IgD-negative memory B cell (primary cell): ENCODE results near the gene CAMK2G. TPM values are rescaled to one million over a fixed set of nuclear protein-coding genes. Genes with fewer than 3 reads are reported as not detected.

Source experiments
- H3K27ac Mint-ChIP-seq, 3 donors: one replicate each; pipeline ENCODE4 v1.8.0; 2020 to 2022; ENCODE audit warnings: mild to moderate bottlenecking in 3 of 3, mixed read lengths in 3 of 3, moderate library complexity in 1 of 3
- H3K27me3 Mint-ChIP-seq: one replicate; pipeline ENCODE4 v1.8.0; 2021; ENCODE audit warnings: mixed read lengths
- H3K36me3 Mint-ChIP-seq: one replicate; pipeline ENCODE4 v1.8.0; 2020; ENCODE audit warnings: mild to moderate bottlenecking, mixed read lengths
- H3K4me1 Mint-ChIP-seq, 3 donors: one replicate each; pipeline ENCODE4 v1.8.0; 2020 to 2022; ENCODE audit warnings: mixed read lengths in 3 of 3, mild to moderate bottlenecking in 1 of 3
- H3K4me3 Mint-ChIP-seq, 4 donors: one replicate each; pipeline ENCODE4 v1.8.0; 2020 to 2022; ENCODE audit warnings: mild to moderate bottlenecking in 4 of 4, mixed read lengths in 4 of 4, moderate library complexity in 3 of 4
- H3K9me3 Mint-ChIP-seq, 3 donors: one replicate each; pipeline ENCODE4 v1.8.0; 2020 to 2021; ENCODE audit warnings: mixed read lengths in 3 of 3, mild to moderate bottlenecking in 1 of 3
- polyA plus RNA-seq: library from polyadenylated mRNA; unstranded; fragments of 300-500 nt; fragmentation: Illumina TruSeq; gene quantifications from one replicate; pipeline ENCODE4 v1.2.3, GENCODE V29; 2021

Gene CAMK2G
- polyA plus RNA-seq, 1 donor from 2014 or later, result 7.2 TPM

DNA sequence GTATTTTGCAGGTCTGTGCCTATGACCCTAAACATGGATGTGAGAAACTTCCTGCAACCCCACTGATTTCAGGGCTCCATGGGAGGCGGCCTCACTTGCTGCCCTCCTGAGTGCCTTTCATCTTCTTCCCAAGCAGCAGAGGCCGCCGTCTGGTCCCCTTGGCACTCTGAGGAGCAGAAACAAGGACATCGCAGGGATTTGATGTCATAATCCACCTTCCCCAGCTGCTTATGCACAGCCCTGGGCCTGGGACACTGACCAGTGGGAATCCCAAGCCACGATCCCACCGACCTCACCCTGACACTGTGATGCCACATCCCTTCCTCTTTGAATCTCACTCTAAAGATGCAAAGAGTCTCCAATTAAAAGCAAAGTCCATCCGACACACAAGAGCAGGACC is 7.7 kb downstream of the CAMK2G start:
- Mint-ChIP-seq H3K9me3 (no peaks in the 10 kb centered on the region), H3K4me1 (peaks cover 30 to 49% (median 36%) of the 10 kb centered on the region in 3 donors), H3K36me3 (no peaks in the 10 kb centered on the region), H3K27me3 (no peaks in the 10 kb centered on the region), H3K4me3 (peak overlapping the region in 3 of 4 donors; percentile 68 to 95 (median 88)), H3K27ac (peak overlapping the region; percentile 79 to 90 (median 84))

DNA sequence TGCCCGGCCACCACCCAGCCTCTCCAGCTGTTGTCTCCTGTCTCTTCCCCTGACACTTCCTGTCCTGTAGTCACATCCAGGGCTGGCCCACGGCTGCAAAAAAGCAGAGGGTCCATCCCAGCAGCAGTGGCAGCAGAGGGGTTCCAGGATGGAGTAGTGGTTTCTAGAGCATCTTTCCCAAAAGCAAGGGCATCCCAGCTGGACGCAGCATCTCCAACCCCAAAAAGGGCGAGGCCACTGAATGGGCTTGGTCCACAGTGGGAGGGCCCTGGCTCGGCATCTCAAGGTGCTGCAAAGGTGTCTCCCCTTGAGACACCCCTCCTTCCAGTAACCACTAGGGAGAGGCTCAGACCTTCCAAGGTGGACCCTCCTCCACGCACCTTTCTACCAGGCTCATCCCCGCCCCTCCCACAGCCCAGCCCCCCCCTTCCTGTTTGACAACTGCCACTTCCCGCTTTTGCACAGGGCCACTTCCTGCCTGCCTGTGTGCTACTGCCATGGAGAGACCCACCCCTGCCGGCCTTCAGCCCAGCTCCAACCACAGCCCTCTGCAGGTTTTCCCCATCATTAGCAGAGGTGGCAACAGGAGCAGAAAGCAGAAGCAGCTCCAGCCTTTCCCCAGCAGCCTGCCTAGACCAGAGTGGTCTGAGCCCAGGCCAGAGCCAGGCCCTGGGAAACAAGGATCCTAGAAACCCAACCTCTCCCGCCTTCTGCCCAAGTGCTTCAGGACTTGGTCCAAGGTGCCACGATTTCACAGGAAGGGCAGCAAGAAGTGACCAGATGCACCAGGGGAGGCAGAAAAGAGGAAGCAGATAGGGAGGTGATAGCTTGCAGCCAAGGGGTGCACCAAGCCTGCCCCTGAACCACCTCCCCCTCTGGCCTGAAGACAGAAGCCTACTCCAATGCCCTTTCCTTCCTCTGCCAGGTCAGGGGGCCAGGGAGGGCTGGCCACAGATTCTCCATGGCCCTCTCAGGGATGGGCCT is 8.6 kb downstream of the CAMK2G start:
- H3K9me3 Mint-ChIP-seq, result no peaks in the 10 kb centered on the region
- H3K27ac Mint-ChIP-seq, result peak overlapping the region; percentile 84 to 93 (median 90)
- H3K36me3 Mint-ChIP-seq, result peaks cover 1% of the 10 kb centered on the region
- H3K27me3 Mint-ChIP-seq, result no peaks in the 10 kb centered on the region
- H3K4me1 Mint-ChIP-seq, result peaks cover 30 to 44% (median 34%) of the 10 kb centered on the region in 3 donors
- peak overlapping the region; percentile 68 to 95 (median 82) for H3K4me3 Mint-ChIP-seq

DNA sequence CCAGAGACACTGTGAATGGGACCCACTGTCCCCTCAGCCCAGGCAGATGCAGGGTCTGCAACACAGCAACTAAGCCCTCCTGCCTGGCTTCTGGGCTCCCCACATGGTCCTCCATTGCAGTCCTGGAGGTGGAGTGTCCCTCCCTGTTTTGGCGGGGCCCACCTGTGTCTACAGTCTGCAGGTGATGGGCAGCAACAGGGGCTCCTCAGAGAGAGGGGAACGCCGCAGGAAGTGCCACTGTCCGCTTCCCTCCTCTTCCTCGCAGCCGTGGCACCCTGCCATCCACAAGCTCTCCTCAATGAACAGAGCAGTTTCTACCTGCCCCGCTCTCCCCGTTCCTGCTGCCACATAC is 9.3 kb downstream of the CAMK2G start:
- peaks cover 32 to 42% (median 36%) of the 10 kb centered on the region in 3 donors for H3K4me1 Mint-ChIP-seq
- H3K4me3 Mint-ChIP-seq, result peak overlapping the region; percentile 68 to 95 (median 82)
- no peaks in the 10 kb centered on the region for H3K27me3 Mint-ChIP-seq
- H3K9me3 Mint-ChIP-seq, result no peaks in the 10 kb centered on the region
- peak overlapping the region; percentile 84 to 93 (median 90) for H3K27ac Mint-ChIP-seq
- peaks cover 2% of the 10 kb centered on the region for H3K36me3 Mint-ChIP-seq

DNA sequence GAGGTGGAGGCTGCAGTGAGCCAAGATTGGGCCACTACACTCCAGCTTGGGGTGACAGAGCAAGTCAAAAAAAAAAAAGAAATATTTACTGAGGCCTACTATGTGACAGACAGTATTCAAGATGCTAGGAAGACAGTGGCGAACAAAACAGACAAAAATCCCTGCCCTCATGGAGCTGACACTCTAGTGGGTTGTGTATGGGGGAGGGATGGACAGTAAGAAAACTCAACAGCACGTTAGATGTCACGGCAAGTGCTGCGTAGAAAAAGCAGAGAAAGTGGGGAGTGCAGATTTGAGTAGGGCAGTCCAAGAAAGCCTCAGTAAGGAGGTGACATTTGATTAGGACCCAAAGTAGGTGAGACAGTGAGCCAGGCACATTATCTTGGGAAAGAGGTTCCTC is 10.1 kb downstream of the CAMK2G start:
- peaks cover 32 to 43% (median 39%) of the 10 kb centered on the region in 3 donors for H3K4me1 Mint-ChIP-seq
- H3K27me3 Mint-ChIP-seq, result no peaks in the 10 kb centered on the region
- peak overlapping the region; percentile 84 to 93 (median 90) for H3K27ac Mint-ChIP-seq
- peak overlapping the region; percentile 56 to 95 (median 78) for H3K4me3 Mint-ChIP-seq
- H3K36me3 Mint-ChIP-seq, result peaks cover 2% of the 10 kb centered on the region
- no peaks in the 10 kb centered on the region for H3K9me3 Mint-ChIP-seq

DNA sequence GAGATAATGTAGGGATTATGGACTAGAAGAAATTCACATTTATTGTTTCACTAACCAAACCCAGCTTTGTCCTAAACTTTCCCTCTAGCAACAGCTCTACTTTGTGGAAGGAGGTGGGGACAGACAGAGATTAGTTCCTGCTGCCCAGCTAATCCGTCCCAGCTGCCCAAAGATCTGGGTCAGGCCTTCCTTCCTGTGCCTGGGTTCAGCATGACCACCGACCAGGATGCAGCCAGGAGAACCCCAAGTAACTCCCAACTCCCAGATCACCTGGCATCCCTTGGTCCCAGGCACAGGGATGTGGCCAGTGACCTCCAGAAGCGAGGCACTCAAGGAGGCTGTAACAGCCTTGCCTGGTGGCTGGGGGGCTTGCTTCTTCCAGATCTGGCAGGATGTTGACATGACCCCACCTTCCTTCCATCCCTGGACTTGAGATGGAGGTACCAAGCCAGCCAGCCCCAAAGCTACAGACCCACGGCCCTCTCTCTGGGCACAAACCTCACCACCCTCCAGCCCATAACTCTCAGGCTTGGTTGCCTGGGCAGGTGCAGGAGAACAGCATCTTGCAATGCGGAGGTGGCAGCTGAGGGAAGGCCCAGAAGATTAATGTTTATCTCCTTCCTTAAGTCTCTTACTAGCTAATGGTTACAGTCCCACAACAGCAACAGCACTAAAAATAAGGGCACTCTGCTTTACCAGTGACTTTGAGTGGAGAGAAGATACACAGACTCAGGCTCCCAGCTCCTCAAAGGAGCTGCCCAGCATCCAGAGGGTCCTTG is 11.1 kb downstream of the CAMK2G start:
- H3K9me3 Mint-ChIP-seq, result no peaks in the 10 kb centered on the region
- H3K36me3 Mint-ChIP-seq, result peaks cover 5% of the 10 kb centered on the region
- peaks cover 36 to 46% (median 39%) of the 10 kb centered on the region in 3 donors for H3K4me1 Mint-ChIP-seq
- peak overlapping the region in 1 of 3 donors; percentile 90 for H3K27ac Mint-ChIP-seq
- no peaks in the 10 kb centered on the region for H3K27me3 Mint-ChIP-seq
- H3K4me3 Mint-ChIP-seq, result peak overlapping the region in 1 of 4 donors; percentile 42

DNA sequence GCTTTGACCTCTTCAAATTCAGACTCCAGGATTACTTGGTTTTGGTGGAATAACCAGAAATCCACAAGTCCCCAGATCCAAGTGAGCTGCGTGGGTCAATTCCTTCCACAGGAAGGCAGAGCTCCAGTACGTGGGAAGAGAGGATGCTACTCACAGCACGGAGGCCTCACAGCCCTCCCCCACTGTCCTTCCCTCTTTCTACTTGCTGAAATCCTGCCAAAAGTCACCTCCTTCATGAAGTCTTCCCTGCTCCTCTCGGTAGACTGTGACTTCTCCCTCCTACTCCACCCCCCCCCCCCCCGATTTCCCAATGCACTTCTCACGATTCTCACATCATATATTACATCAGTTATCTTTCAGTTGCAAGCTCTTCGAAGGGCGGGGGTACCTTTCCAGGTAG is 12.3 kb downstream of the CAMK2G start:
- Mint-ChIP-seq H3K27ac (no peak overlapping the region), H3K36me3 (peaks cover 5% of the 10 kb centered on the region), H3K9me3 (no peaks in the 10 kb centered on the region), H3K27me3 (no peaks in the 10 kb centered on the region), H3K4me3 (no peak overlapping the region), H3K4me1 (peaks cover 36 to 39% (median 38%) of the 10 kb centered on the region in 3 donors)

DNA sequence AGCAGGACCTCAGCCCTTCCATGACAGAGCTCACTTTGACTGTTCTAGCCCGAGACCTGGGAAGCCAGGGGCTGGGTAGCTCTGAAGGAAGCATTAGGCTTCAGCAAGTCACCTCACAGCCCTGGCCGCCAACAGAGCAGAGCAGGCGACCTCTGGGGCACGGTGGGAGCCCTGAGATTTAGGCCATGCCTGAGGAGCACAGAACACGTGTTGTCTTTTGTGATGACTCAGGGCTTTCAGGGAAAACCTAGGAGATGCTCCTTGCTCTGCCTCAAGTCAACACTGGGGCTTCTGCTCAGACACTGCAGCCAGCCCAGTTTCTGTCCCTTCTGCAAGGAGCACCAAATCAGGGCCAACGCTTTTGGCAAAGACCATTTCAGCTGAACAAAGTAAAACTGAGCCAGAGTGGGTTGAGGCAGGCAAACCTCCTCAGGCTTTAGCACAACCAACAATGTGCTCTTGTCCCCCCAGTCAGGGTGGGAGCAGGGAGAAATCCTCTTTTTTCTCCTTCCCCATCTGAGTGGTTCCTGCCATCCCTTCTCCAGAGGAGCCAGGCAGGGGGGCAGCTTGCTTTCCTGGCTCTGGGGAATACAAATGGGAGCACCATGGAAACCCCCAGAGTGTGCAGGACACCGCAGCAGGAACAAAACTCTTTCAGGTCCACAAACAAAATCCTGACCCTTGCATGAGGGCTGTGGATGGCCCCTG is 14.4 kb downstream of the CAMK2G start:
- Mint-ChIP-seq H3K27me3 (no peaks in the 10 kb centered on the region), H3K4me1 (peaks cover 16 to 21% (median 20%) of the 10 kb centered on the region in 3 donors), H3K36me3 (peaks cover 5% of the 10 kb centered on the region), H3K27ac (no peak overlapping the region), H3K4me3 (no peak overlapping the region), H3K9me3 (no peaks in the 10 kb centered on the region)

DNA sequence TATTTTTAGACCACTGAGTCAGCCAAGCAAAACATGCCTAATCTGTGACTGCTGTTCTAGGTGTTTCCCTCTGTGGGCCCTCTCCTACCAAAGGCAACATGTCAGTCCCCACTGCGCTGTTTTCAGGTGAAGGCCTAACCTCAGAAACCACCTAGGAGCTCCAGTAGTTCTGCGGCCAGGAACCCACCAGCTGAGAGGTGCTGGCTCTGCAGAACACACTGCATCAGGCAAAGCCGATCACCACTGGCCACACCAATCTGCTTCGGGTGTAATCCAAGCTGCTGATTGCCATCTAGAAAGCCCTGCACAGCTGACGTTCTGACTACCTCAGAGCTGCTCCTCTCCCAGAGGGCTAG is 14.9 kb downstream of the CAMK2G start:
- Mint-ChIP-seq H3K4me1 (peaks cover 11 to 16% (median 15%) of the 10 kb centered on the region in 3 donors), H3K36me3 (peaks cover 5% of the 10 kb centered on the region), H3K27me3 (no peaks in the 10 kb centered on the region), H3K4me3 (no peak overlapping the region), H3K27ac (no peak overlapping the region), H3K9me3 (no peaks in the 10 kb centered on the region)

DNA sequence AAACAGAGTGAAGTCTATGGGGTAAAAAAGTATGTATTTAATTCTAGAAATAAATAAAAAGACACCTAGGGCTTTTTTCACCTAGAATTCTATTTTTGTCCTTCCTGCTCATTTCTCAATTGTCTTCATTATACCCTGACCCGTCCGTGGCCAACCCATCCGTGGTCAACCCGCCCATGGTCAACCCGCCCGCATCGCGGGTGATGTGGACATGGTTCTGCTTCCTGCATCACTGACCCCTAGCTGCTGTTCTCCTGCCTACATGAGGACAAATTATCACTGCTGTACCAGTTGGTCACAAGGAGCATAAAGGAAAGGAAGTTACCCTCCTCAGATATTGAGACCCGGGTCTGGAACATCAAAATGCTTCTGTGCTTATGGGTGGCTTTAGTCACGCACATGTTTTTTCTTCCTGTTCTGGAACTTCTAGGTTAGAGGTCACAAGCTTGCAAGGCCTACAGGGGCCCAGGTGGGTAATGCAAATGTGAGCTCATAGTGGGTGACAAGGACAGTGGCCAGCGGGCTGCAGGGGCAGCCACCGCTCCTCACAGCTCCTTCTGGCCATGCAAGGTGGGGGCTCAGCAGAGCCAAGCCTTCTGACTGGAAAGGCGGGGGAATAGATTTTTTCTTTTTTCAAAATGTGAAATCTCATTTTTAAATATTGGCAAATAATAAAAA is 15.5 kb downstream of the CAMK2G start:
- peaks cover 8 to 13% (median 12%) of the 10 kb centered on the region in 3 donors for H3K4me1 Mint-ChIP-seq
- peak overlapping the region in 1 of 4 donors; percentile 76 for H3K4me3 Mint-ChIP-seq

DNA sequence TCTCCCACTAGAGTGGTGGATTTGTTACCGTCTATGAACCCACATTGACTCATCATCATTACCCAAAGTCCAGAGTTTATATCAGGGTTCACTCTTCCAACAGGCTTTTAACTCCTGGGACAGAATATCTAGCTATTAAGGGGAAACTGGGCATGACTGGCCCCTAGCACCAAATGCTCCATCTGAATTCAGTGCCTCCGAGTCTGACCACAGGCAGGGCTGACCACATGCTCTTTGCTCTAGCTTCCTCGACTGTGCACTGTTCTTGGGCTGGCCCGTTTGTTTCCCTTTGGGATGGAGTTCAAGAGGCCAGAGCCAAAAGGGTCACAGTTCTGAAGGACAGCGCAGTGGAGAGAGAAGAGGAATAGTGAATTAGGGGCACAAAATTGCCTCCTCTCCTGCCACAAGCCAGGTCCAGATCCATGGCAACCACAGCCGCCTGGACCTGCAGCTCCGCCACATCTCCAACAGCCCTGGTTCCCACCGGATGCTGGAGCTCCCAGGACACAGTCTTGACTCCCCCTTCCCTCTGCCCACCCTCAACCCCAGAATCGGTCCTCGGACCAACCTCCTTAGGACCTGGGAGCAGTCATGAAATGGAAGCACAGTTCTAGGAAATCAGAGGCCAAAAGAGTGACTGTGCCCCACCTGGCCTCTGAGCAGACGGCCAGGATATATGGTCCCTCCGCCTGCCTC is 16.2 kb downstream of the CAMK2G start:
- Mint-ChIP-seq H3K4me1 (peaks cover 8 to 13% (median 11%) of the 10 kb centered on the region in 3 donors), H3K27ac (peak overlapping the region in 1 of 3 donors; percentile 76), H3K9me3 (no peaks in the 10 kb centered on the region), H3K36me3 (peaks cover 5% of the 10 kb centered on the region), H3K27me3 (no peaks in the 10 kb centered on the region), H3K4me3 (no peak overlapping the region)

More for the DNA sequence above, 15.5 kb downstream of the CAMK2G start:
- Mint-ChIP-seq H3K27me3 (no peaks in the 10 kb centered on the region), H3K36me3 (peaks cover 5% of the 10 kb centered on the region), H3K9me3 (no peaks in the 10 kb centered on the region), H3K27ac (peak overlapping the region in 2 of 3 donors; percentile 9 to 76)

DNA sequence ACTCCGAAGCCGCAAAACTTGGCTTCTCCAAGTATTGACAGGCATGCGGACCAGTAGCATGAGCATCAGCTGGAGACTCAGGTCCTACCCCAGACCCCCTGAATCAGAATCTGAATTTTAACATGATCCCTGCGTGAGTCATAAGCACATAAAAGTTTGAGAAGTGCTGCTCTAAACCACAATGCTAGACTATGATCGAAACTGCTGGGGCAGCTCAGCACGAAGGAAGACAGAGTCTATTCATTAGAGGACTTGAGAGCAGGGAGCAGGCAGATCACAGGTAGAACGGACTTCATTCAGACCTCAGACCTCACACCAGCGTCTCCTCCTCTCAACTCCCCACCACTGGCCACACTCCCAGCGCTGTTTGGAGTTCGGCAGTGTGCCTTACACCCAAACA is 16.9 kb downstream of the CAMK2G start:
- no peak overlapping the region for H3K27ac Mint-ChIP-seq
- peaks cover 8 to 12% (median 11%) of the 10 kb centered on the region in 3 donors for H3K4me1 Mint-ChIP-seq
- H3K27me3 Mint-ChIP-seq, result no peaks in the 10 kb centered on the region
- no peak overlapping the region for H3K4me3 Mint-ChIP-seq
- H3K36me3 Mint-ChIP-seq, result peaks cover 5% of the 10 kb centered on the region
- no peaks in the 10 kb centered on the region for H3K9me3 Mint-ChIP-seq

DNA sequence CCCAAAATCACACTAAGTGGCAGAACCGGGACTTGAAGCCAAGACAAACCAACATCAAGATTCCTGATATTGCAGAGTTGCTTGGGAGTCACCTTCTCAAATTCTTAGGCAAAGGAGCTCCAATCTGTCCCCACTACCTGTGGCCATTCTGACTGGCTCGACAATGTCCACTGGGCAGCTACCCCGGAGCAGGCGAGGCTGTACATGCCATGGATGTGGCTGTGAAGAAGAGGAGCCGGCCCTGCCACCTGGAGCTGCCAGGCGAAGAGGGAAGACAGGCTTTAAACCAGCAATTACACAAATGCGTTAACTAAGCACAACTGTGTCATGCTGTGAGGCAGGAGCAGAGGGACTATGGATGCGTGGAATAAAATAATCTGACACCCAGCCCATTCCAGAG is 18.1 kb downstream of the CAMK2G start:
- no peaks in the 10 kb centered on the region for H3K9me3 Mint-ChIP-seq
- peaks cover 5% of the 10 kb centered on the region for H3K36me3 Mint-ChIP-seq
- H3K27me3 Mint-ChIP-seq, result no peaks in the 10 kb centered on the region
- H3K27ac Mint-ChIP-seq, result peak overlapping the region in 1 of 3 donors; percentile 43
- peaks cover 8 to 12% (median 11%) of the 10 kb centered on the region in 3 donors for H3K4me1 Mint-ChIP-seq
- H3K4me3 Mint-ChIP-seq, result no peak overlapping the region

DNA sequence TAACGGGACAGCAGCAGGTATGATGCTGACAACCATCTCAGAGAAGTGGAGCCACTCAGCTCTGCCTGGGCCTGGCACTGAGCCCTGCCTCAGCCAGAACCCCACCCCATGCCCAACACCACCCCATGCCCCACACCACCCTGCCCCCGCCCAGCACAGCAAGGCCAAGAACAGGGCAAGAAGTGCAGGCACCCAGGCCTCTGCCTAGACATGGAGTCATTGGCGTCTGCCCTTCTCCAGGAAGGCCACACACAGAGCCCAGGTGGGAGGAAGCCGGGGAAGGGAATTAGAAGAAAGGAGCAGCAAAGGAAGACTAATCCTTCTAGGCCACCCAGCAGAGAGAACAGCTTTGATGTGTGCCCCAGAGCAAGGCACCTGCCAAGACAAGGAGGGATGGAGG is 18.9 kb downstream of the CAMK2G start:
- Mint-ChIP-seq H3K27ac (no peak overlapping the region), H3K27me3 (no peaks in the 10 kb centered on the region), H3K36me3 (peaks cover 2% of the 10 kb centered on the region), H3K9me3 (no peaks in the 10 kb centered on the region), H3K4me1 (peaks cover 4 to 9% (median 8%) of the 10 kb centered on the region in 3 donors), H3K4me3 (no peak overlapping the region)

DNA sequence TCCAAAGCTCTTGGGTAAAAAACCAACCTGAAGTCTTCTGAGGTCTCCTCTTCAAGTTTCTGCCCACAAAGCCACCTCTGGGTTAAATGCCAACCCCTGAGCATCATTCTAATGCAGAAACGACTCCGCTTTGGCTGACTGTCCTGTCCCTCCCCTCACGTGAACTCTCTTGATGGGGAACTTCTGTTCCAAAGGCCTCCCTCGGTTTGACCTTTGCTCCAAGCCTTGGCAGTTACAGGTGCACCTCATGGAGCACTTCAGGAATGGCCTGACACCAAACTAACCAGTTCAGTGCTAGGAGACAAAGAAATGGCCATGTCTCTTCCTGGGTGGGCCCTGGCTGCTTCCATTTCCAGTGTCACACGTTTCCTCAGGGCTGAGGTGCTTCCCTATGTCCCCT is 20.0 kb downstream of the CAMK2G start:
- H3K9me3 Mint-ChIP-seq, result no peaks in the 10 kb centered on the region
- peaks cover 3% of the 10 kb centered on the region for H3K36me3 Mint-ChIP-seq
- peak overlapping the region in 1 of 3 donors; percentile 28 for H3K27ac Mint-ChIP-seq
- H3K4me1 Mint-ChIP-seq, result peaks cover 6 to 10% (median 7%) of the 10 kb centered on the region in 3 donors
- peaks cover 1% of the 10 kb centered on the region for H3K27me3 Mint-ChIP-seq
- H3K4me3 Mint-ChIP-seq, result no peak overlapping the region
